ENCODE data around the gene CD163L1.
"Not testable (repeated sequence)": the region's sequence is repeated elsewhere in the genome, so short reads cannot be mapped to it uniquely, and the experiment has no call there.

The CD163L1 gene

DNA sequence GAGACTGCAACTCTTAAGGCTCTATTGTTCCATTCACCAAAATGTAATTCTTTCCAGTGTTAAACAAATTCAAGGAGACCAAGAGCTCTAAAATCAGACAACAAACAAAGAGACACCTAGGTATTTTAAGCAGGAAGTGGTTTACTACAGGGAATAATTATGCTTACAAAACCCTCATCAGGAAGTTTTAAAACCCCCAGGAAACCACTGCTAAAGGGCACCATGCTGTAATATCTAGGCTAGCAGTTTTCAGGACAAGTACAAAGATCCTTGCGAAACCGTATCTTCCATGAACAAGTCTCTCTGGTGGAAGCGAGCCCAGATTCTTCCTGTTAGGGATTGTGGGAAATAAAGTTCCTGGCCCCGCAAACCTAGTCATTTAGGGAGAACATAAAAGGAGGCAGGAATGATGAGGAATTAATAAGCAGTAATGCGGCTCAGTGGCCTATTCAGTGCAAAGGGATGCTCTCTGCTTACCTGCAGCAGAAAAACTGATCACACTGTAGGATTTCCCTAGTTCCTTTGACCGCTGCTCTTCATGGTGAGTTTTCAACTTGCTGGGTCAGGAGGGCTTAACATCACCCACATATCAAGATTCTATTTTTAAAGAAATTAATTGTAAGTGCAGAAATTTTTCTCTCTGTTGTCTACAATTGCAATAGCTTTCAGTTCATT lies 97.3 kb downstream of the CD163L1 start:
- TF ChIP-seq, protein P1, sequence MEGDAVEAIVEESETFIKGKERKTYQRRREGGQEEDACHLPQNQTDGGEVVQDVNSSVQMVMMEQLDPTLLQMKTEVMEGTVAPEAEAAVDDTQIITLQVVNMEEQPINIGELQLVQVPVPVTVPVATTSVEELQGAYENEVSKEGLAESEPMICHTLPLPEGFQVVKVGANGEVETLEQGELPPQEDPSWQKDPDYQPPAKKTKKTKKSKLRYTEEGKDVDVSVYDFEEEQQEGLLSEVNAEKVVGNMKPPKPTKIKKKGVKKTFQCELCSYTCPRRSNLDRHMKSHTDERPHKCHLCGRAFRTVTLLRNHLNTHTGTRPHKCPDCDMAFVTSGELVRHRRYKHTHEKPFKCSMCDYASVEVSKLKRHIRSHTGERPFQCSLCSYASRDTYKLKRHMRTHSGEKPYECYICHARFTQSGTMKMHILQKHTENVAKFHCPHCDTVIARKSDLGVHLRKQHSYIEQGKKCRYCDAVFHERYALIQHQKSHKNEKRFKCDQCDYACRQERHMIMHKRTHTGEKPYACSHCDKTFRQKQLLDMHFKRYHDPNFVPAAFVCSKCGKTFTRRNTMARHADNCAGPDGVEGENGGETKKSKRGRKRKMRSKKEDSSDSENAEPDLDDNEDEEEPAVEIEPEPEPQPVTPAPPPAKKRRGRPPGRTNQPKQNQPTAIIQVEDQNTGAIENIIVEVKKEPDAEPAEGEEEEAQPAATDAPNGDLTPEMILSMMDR (conservative IDR thresholded peaks at IDR 0.05; ENCODE audit: control insufficient read depth, insufficient read depth, low read depth, low read length) = no peak
- no peak overlapping the region for H3K4me3 ChIP-seq (ENCODE audit: control insufficient read depth, low read depth, low read length)
- DNase-seq (ENCODE audit: low read depth) = peak; percentile 47

DNA sequence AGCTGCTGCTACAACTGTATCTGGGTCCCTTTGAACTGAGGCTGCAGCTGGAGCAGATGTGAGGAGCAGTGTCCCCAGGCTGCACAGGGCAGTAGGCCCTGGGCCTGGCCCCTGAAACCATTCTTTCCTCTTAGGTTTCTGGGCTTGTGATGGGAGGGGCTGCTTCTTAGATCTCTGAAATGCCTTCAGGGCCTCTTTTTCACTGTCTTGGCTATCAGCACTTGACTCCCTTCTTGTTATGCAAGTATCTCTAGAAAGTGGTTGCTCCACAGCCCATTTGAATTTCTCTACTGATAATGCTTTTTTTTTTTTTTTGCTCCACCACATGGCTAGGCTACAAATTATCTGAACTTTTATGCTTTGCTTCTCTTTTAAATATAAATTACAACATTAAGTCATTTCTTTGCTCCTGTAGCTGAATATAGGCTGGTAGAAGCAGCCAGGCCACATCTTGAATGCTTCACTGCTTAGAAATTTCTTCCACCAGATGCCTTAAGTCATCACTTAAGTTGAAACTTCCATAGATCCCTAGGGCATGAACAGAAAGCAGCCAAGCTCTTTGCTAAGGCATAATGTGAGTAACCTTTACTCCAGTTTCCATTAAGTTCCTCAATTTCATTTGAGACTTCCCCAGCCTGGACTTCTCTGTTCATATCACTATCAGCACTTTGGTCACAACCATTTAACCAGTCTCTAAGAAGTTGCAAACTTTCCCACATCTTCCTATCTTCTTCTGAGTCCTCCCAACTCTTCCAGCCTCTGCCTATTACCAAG lies 98.9 kb downstream of the CD163L1 start:
- DNase-seq (ENCODE audit: low read depth) = peak; percentile 22
- TF ChIP-seq, protein P1 (conservative IDR thresholded peaks at IDR 0.05; ENCODE audit: control insufficient read depth, insufficient read depth, low read depth, low read length) = no peak

DNA sequence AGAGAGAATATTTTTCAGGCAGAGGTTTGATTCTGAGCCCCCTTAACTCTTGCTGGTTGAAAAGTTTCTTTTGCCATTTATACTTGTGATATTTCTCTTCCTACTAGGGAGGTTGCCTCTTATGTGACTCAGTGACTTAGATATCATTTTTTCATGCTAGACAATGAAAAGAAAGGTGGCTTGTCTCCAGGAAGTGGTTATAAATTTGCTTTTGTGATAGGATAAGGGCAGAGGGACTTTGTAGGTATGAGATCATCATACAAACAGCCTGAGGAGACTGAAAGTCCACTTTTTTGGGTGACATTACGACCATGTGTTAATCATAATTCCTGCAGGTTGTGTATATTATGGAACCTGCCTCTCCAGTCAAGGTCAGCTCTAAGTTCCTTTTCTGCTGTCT lies 104.3 kb downstream of the CD163L1 start:
- no peak overlapping the region for H3K4me3 ChIP-seq (ENCODE audit: control insufficient read depth, low read depth, low read length)
- TF ChIP-seq, protein P1 (conservative IDR thresholded peaks at IDR 0.05; ENCODE audit: control insufficient read depth, insufficient read depth, low read depth, low read length) = no peak
- no peak for DNase-seq (ENCODE audit: low read depth)

More for the DNA sequence above, 98.9 kb downstream of the CD163L1 start:
- H3K4me3 ChIP-seq (ENCODE audit: control insufficient read depth, low read depth, low read length) = no peak overlapping the region

DNA sequence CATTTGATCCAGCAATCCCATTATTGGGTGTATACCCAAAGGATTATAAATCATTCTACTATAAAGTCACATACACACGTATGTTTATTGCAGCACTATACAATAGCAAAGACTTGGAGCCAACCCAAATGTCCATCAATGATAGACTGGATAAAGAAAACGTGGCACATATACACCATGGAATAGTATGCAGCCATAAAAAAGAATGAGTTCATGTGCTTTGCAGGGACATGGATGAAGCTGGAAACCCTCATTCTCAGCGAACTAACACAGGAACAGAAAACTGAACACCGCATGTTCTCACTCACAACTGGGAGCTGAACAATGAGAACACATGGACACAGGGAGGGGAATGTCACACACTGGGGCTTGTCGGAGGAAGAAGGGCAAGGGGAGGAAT lies 106.2 kb downstream of the CD163L1 start:
- not testable (repeated sequence) for DNase-seq (ENCODE audit: low read depth); H3K4me3 ChIP-seq (ENCODE audit: control insufficient read depth, low read depth, low read length)

DNA sequence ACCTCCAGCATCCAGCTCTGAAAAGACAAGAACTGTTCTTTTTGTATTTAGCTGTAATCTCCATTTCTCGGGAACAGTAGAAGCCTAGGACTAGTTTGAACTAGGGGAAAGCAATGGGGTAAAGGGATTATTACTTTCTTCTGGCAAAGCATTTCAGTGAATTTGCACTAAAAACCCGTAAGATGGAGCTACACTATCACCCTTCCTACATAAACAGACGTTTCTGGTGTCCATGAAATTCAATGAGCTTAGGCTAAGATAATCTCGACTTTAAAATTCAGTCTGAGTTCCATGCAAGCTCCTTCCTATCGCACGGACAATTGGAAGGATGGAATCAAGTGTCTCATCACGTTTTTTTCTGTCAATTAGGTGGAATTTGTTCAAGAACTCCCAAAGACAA lies 116.0 kb downstream of the CD163L1 start:
- peak; percentile 21 for DNase-seq (ENCODE audit: low read depth)
- H3K4me3 ChIP-seq (ENCODE audit: control insufficient read depth, low read depth, low read length) = no peak overlapping the region
- TF ChIP-seq, protein P1 (conservative IDR thresholded peaks at IDR 0.05; ENCODE audit: control insufficient read depth, insufficient read depth, low read depth, low read length) = peak; percentile 20

DNA sequence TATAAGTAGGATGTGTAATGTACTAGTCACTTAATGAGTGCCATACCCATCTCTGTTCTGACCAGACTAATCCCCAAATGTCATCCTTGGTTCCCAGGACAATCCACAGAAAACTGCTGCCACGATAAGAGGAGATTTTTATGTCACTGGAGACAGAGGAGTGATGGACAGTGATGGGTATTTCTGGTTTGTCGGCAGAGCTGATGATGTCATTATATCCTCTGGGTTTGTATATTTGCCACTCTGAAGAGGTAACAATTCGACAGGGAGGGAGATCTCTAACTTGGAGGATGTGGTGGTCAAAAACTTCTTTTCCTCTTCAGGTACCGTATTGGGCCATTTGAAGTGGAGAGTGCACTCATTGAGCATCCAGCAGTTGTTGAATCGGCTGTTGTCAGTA lies 119.8 kb downstream of the CD163L1 start:
- H3K4me3 ChIP-seq (ENCODE audit: control insufficient read depth, low read depth, low read length) = no peak overlapping the region
- TF ChIP-seq, protein P1 (conservative IDR thresholded peaks at IDR 0.05; ENCODE audit: control insufficient read depth, insufficient read depth, low read depth, low read length) = no peak
- no peak for DNase-seq (ENCODE audit: low read depth)

DNA sequence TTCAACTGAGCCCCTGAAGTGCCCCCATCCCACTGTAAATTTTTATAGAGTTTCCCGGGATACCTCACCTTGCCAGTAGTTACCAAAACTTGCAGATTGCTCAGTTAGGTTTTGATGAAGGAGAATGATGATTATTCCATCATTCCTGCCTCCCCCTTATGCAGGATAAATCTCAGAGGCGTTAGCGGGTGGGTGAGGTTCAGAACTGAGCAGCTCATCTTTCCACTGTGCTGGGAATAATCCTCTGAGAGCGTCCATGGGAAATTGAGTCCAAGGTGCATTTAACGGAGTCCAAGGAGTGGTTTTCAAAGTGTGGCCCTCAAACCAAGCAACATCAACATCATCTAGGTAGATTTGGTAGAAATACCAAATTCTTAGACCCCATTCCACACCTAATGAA lies 121.4 kb downstream of the CD163L1 start:
- no peak overlapping the region for H3K4me3 ChIP-seq (ENCODE audit: control insufficient read depth, low read depth, low read length)
- TF ChIP-seq, protein P1 (conservative IDR thresholded peaks at IDR 0.05; ENCODE audit: control insufficient read depth, insufficient read depth, low read depth, low read length) = no peak
- DNase-seq (ENCODE audit: low read depth) = no peak
